Testis (tissue), 3 donors: Measurements from ENCODE around the gene SLC41A3. TPM values are rescaled to one million over a fixed set of nuclear protein-coding genes. Genes with fewer than 3 reads are reported as not detected.

Experiments
- DNase-seq: peaks from one replicate; pipeline ENCODE4 v3.0.0-alpha.2; 2019
- H3K27ac ChIP-seq, 2 donors: fragments of 200-600 bp; sonication (generic); one replicate each; pipeline ENCODE4 v1.5.1; 2019
- H3K27me3 ChIP-seq: fragments of 200-600 bp; sonication (generic); one replicate; pipeline ENCODE4 v1.5.1; 2019
- H3K36me3 ChIP-seq: fragments of 200-600 bp; sonication (generic); one replicate; pipeline ENCODE4 v1.5.1; 2017; ENCODE audit warnings: low read depth; ENCODE audit errors: missing control alignments
- H3K4me1 ChIP-seq: fragments of 200-600 bp; sonication (generic); one replicate; pipeline ENCODE4 v1.5.1; 2019
- H3K4me3 ChIP-seq, 2 donors: fragments of 200-600 bp; sonication (generic); one replicate each; pipeline ENCODE4 v1.5.1; 2017 to 2019
- H3K9me3 ChIP-seq: fragments of 200-600 bp; sonication (generic); one replicate; pipeline ENCODE4 v1.5.1; 2017
- CTCF ChIP-seq, 3 experiments: fragments of 450-650 bp in 2 of 3; fragments of 200-600 bp in 1 of 3; sonication (generic) in 1 of 3; IDR thresholded peaks; one replicate each; pipeline ENCODE4 v1.5.1; 2016 to 2019; ENCODE audit warnings: antibody characterized with exemption in 3 of 3, mild to moderate bottlenecking in 2 of 3, moderate library complexity in 1 of 3
- POLR2A ChIP-seq: fragments of 450-650 bp; IDR thresholded peaks from one replicate; pipeline ENCODE4 v1.6.1; 2017; ENCODE audit warnings: antibody characterized with exemption, mild to moderate bottlenecking, moderate library complexity
- WGBS, 2 donors: methylation state at CpG; one replicate each; pipeline ENCODE4 v1.1.5; 2018; 5-methylcytosine and 5-hydroxymethylcytosine counted together
- intact Hi-C: fragments of 100-400 bp; cut with DNase I; formaldehyde crosslinking; loops from one replicate; pipeline ENCODE4 v1.15.1; 2023; ENCODE audit warnings: low total_unique reads
- polyA plus RNA-seq: library from polyadenylated mRNA; stranded (reverse); fragments of 350-450 nt; fragmentation: Illumina TruSeq; extraction: RNeasy Lipid Tissue Mini Kit (QIAGEN cat#74804); gene quantifications from one replicate; pipeline ENCODE4 v1.2.3, GENCODE V29; 2014; ENCODE audit warnings: low read depth, low replicate concordance; ENCODE audit not compliant: insufficient read depth
- total RNA-seq, 2 donors: library from RNA; depleted of rRNA; stranded (reverse); fragments of >200 nt; gene quantifications; one replicate each; pipeline ENCODE4 v1.2.3, GENCODE V29; 2016

SLC41A3 gene
- total and polyA plus RNA-seq, 3 donors from 2014 or later: 160 to 220 (median 161) TPM

GRCh38 chr3:126125341-126125740, 41.4 kb upstream of the SLC41A3 start:
- 98 to 100% methylated on average over 3 to 5 of the region's 5 CpGs for WGBS, 2 donors
- intact Hi-C loops: no loop called here
- no peak for DNase-seq
- H3K4me1 ChIP-seq: no peaks in the 10 kb centered on the region
- H3K36me3 ChIP-seq: no peaks in the 10 kb centered on the region
- H3K9me3 ChIP-seq: no peaks in the 10 kb centered on the region
- no peak for TF ChIP-seq POLR2A
- no peak for TF ChIP-seq CTCF (IDR thresholded peaks at IDR 0.05)
- no peak overlapping the region for H3K27ac ChIP-seq
- no peak overlapping the region for H3K4me3 ChIP-seq
- no peaks in the 10 kb centered on the region for H3K27me3 ChIP-seq

GRCh38 chr3:126124896-126125295, 41.0 kb upstream of the SLC41A3 start:
- intact Hi-C loops: no loop called here
- 87 to 88% methylated on average over 9 of the region's 9 CpGs for WGBS, 2 donors
- no peak for DNase-seq

GRCh38 chr3:126124148-126124868, 40.4 kb upstream of the SLC41A3 start:
- DNase-seq: no peak

More at GRCh38 chr3:126124896-126125295, 41.0 kb upstream of the SLC41A3 start:
- H3K4me3 ChIP-seq: no peak overlapping the region
- TF ChIP-seq CTCF (IDR thresholded peaks at IDR 0.05) (no peak), POLR2A (no peak)
- no peak overlapping the region for H3K27ac ChIP-seq
- no peaks in the 10 kb centered on the region for H3K27me3 ChIP-seq
- no peaks in the 10 kb centered on the region for H3K9me3 ChIP-seq
- H3K36me3 ChIP-seq: no peaks in the 10 kb centered on the region
- no peaks in the 10 kb centered on the region for H3K4me1 ChIP-seq

GRCh38 chr3:126121632-126122031, 37.7 kb upstream of the SLC41A3 start:
- H3K9me3 ChIP-seq: no peaks in the 10 kb centered on the region
- H3K27me3 ChIP-seq: no peaks in the 10 kb centered on the region
- H3K36me3 ChIP-seq: no peaks in the 10 kb centered on the region
- H3K27ac ChIP-seq: no peak overlapping the region
- H3K4me1 ChIP-seq: no peaks in the 10 kb centered on the region
- no peak overlapping the region for H3K4me3 ChIP-seq
- no peak for DNase-seq
- no peak for TF ChIP-seq CTCF (IDR thresholded peaks at IDR 0.05)
- TF ChIP-seq POLR2A: no peak
- intact Hi-C loops: no loop called here
- WGBS, 2 donors: 83 to 94% methylated on average over 4 of the region's 4 CpGs

More at GRCh38 chr3:126124148-126124868, 40.4 kb upstream of the SLC41A3 start:
- Histone ChIP-seq H3K9me3 (no peaks in the 10 kb centered on the region), H3K36me3 (no peaks in the 10 kb centered on the region), H3K4me1 (no peaks in the 10 kb centered on the region), H3K4me3 (no peak overlapping the region), H3K27ac (no peak overlapping the region), H3K27me3 (no peaks in the 10 kb centered on the region)
- 79 to 82% methylated on average over 5 to 10 of the region's 10 CpGs for WGBS, 2 donors
- TF ChIP-seq CTCF (IDR thresholded peaks at IDR 0.05): no peak
- TF ChIP-seq POLR2A: no peak
- intact Hi-C loops: no loop called here

- no peak overlapping the region for H3K27ac ChIP-seq
- H3K27me3 ChIP-seq: no peaks in the 10 kb centered on the region
- H3K4me1 ChIP-seq: no peaks in the 10 kb centered on the region
- H3K36me3 ChIP-seq: no peaks in the 10 kb centered on the region
- no peaks in the 10 kb centered on the region for H3K9me3 ChIP-seq
- no peak for DNase-seq
- 91 to 95% methylated on average over 9 of the region's 9 CpGs for WGBS, 2 donors
- intact Hi-C loops: no loop called here
- TF ChIP-seq CTCF (IDR thresholded peaks at IDR 0.05): no peak
- no peak for TF ChIP-seq POLR2A
- H3K4me3 ChIP-seq: no peak overlapping the region
These were observed 37.1 kb upstream of the SLC41A3 start for GRCh38 chr3:126121074-126121473.
